ENCODE results near the gene IMPG1.

DNA sequence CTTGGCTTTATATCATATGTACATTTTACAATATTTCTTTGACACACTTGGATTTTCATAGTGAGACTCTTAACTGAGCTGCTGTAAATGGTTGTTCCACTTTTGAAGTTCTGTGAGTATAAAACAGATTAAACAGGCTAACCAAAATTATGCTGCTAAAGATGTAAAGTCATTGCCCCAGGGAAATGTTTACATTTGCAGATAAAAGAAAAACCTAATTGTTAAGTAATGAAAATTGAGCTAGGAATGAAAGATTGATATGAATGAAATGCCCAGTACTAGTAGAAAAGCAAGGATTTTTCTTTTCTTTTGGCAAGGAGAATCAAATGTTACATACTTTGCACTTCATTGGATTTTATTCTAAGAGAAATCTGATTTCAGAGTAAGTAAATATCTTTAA is 159.4 kb downstream of the IMPG1 start:
- TF ChIP-seq, protein P1, sequence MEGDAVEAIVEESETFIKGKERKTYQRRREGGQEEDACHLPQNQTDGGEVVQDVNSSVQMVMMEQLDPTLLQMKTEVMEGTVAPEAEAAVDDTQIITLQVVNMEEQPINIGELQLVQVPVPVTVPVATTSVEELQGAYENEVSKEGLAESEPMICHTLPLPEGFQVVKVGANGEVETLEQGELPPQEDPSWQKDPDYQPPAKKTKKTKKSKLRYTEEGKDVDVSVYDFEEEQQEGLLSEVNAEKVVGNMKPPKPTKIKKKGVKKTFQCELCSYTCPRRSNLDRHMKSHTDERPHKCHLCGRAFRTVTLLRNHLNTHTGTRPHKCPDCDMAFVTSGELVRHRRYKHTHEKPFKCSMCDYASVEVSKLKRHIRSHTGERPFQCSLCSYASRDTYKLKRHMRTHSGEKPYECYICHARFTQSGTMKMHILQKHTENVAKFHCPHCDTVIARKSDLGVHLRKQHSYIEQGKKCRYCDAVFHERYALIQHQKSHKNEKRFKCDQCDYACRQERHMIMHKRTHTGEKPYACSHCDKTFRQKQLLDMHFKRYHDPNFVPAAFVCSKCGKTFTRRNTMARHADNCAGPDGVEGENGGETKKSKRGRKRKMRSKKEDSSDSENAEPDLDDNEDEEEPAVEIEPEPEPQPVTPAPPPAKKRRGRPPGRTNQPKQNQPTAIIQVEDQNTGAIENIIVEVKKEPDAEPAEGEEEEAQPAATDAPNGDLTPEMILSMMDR (IDR thresholded peaks at IDR 0.05 in 8 of 11, conservative IDR thresholded peaks at IDR 0.05 in 3 of 11), result no peak
- TF ChIP-seq POLR2A (IDR thresholded peaks at IDR 0.05) (no peak), POLR2AphosphoS5 (IDR thresholded peaks at IDR 0.05) (no peak)
